SU-DHL-6 (cell line): ENCODE results near the gene MYMK.

ENCODE experiments used
- H2AFZ ChIP-seq: fragments of 200-600 bp; sonication (generic); 2 replicates; pipeline ENCODE4 v1.6.1; 2014; ENCODE audit warnings: low read depth, mild to moderate bottlenecking, moderate library complexity, mixed read lengths, antibody characterized with exemption, low read length; ENCODE audit not compliant: severe bottlenecking
- H3F3A ChIP-seq: fragments of 200-600 bp; shearing (Covaris generic); 2 replicates; pipeline ENCODE4 v1.6.0; 2016; ENCODE audit warnings: antibody characterized with exemption, mild to moderate bottlenecking; ENCODE audit not compliant: insufficient read depth
- H3K27ac ChIP-seq: fragments of 200-600 bp; sonication (generic); 2 replicates; pipeline ENCODE4 v1.5.1; 2016; ENCODE audit warnings: low read depth, mild to moderate bottlenecking, low read length, moderate library complexity, mixed read lengths
- H3K27me3 ChIP-seq: fragments of 200-600 bp; sonication (generic), shearing (Covaris generic); 2 replicates; pipeline ENCODE4 v1.6.0; 2014; ENCODE audit warnings: mild to moderate bottlenecking, low read length
- H3K36me3 ChIP-seq: fragments of 200-600 bp; sonication (generic); 2 replicates; pipeline ENCODE4 v1.6.1; 2014; ENCODE audit warnings: mild to moderate bottlenecking, low read length, mixed read lengths
- H3K4me2 ChIP-seq: fragments of 300-600, 200-600 bp; shearing (Covaris generic), sonication (generic); 2 replicates; pipeline ENCODE4 v1.6.0; 2014; ENCODE audit warnings: low read length, low read depth, mild to moderate bottlenecking; ENCODE audit not compliant: poor library complexity, severe bottlenecking
- H3K4me3 ChIP-seq: fragments of 200-600 bp; sonication (generic); 2 replicates; pipeline ENCODE4 v1.5.1; 2014; ENCODE audit warnings: antibody characterized with exemption, low read length, mild to moderate bottlenecking, mixed read lengths; ENCODE audit not compliant: insufficient read depth, poor library complexity, severe bottlenecking
- H3K79me2 ChIP-seq: fragments of 200-600 bp; sonication (generic); 2 replicates; pipeline ENCODE4 v1.6.1; 2014; ENCODE audit warnings: mild to moderate bottlenecking, low read length, moderate library complexity; ENCODE audit not compliant: insufficient read depth
- H3K9ac ChIP-seq: fragments of 200-600 bp; sonication (generic); 2 replicates; pipeline ENCODE4 v1.7.0; 2014; ENCODE audit warnings: mild to moderate bottlenecking, low read length
- H3K9me2 ChIP-seq: fragments of 200-600 bp; sonication (generic); replicated peaks from 2 replicates; pipeline ENCODE4 v1.6.1; 2014; ENCODE audit warnings: low read length; ENCODE audit not compliant: insufficient read depth
- H3K9me3 ChIP-seq: fragments of 200-600 bp; sonication (generic); 2 replicates; pipeline ENCODE4 v1.6.1; 2014; ENCODE audit warnings: low read length, mixed read lengths; ENCODE audit not compliant: insufficient read depth
- H4K20me1 ChIP-seq: fragments of 200-600 bp; sonication (generic); 2 replicates; pipeline ENCODE4 v1.6.1; 2014; ENCODE audit warnings: low read depth, mild to moderate bottlenecking, antibody characterized with exemption, low read length, moderate library complexity, mixed read lengths
- CTCF ChIP-seq: fragments of 200-600 bp; sonication (generic); IDR thresholded peaks from one replicate; pipeline ENCODE4 v1.5.1; 2017; ENCODE audit warnings: antibody characterized with exemption, mild to moderate bottlenecking, low read length, moderate library complexity; ENCODE audit not compliant: insufficient read depth, poor library complexity, severe bottlenecking
- EZH2phosphoT487 ChIP-seq: fragments of 200-600 bp; sonication (generic), shearing (Covaris generic); conservative IDR thresholded peaks from 2 replicates; pipeline ENCODE4 v1.6.1; 2018; ENCODE audit warnings: mild to moderate bottlenecking, antibody characterized with exemption, low read length, moderate library complexity, mixed read lengths

MYMK gene

GRCh38 chr9:133487331-133487725 lies 37.4 kb downstream of the MYMK start:
- no peaks in the 10 kb centered on the region for H4K20me1 ChIP-seq
- TF ChIP-seq CTCF: no peak
- no peaks in the 10 kb centered on the region for H3K27me3 ChIP-seq
- no peaks in the 10 kb centered on the region for H3K36me3 ChIP-seq
- no peak overlapping the region for H3K9ac ChIP-seq
- no peaks in the 10 kb centered on the region for H3K79me2 ChIP-seq
- no peaks in the 10 kb centered on the region for H3K9me3 ChIP-seq
- H3K4me3 ChIP-seq: no peak overlapping the region
- H3K27ac ChIP-seq: no peak overlapping the region
- no peak overlapping the region for H3K4me2 ChIP-seq
- no peak overlapping the region for H2AFZ ChIP-seq
- no peaks in the 10 kb centered on the region for H3F3A ChIP-seq
- no peaks in the 10 kb centered on the region for H3K9me2 ChIP-seq

- H4K20me1 ChIP-seq: no peaks in the 10 kb centered on the region
- no peak overlapping the region for H3K27ac ChIP-seq
- H3K9me3 ChIP-seq: no peaks in the 10 kb centered on the region
- no peaks in the 10 kb centered on the region for H3K9me2 ChIP-seq
- TF ChIP-seq CTCF: no peak
- no peak for TF ChIP-seq EZH2phosphoT487
- peak overlapping the region; percentile 32; the same call in 1 of the 2 replicates for H3K9ac ChIP-seq
- H3K36me3 ChIP-seq: no peaks in the 10 kb centered on the region
- no peak overlapping the region for H3K4me3 ChIP-seq
- H3K4me2 ChIP-seq: peak overlapping the region; percentile 53
- no peak overlapping the region for H2AFZ ChIP-seq
- H3K79me2 ChIP-seq: no peaks in the 10 kb centered on the region
- H3K27me3 ChIP-seq: no peaks in the 10 kb centered on the region
- H3F3A ChIP-seq: no peaks in the 10 kb centered on the region
Observed at GRCh38 chr9:133485531-133486260, 39.1 kb downstream of the MYMK start.

GRCh38 chr9:133484671-133485437 lies 39.9 kb downstream of the MYMK start:
- H3K9me2 ChIP-seq: no peaks in the 10 kb centered on the region
- no peaks in the 10 kb centered on the region for H3K36me3 ChIP-seq
- no peak overlapping the region for H3K27ac ChIP-seq
- H3K9me3 ChIP-seq: no peaks in the 10 kb centered on the region
- H3K79me2 ChIP-seq: no peaks in the 10 kb centered on the region
- H3K27me3 ChIP-seq: no peaks in the 10 kb centered on the region
- no peak overlapping the region for H3K4me2 ChIP-seq
- TF ChIP-seq CTCF (no peak), EZH2phosphoT487 (no peak)
- peaks cover 1% of the 10 kb centered on the region for H3F3A ChIP-seq
- no peak overlapping the region for H3K4me3 ChIP-seq
- H4K20me1 ChIP-seq: no peaks in the 10 kb centered on the region
- H2AFZ ChIP-seq: no peak overlapping the region
- H3K9ac ChIP-seq: no peak overlapping the region
